Measurements from ENCODE around the gene PP2D1.

GRCh38 chr3:20037255-20037996 is 25.4 kb upstream of the PP2D1 start:
- TF ChIP-seq FOXK1 (CRISPR knock-in tag; IDR thresholded peaks at IDR 0.05) (no peak), CTCF (IDR thresholded peaks at IDR 0.05) (no peak), ESRRA (CRISPR knock-in tag; IDR thresholded peaks at IDR 0.05; ENCODE audit: borderline replicate concordance) (no peak), NFYB (CRISPR knock-in tag; conservative IDR thresholded peaks at IDR 0.05; ENCODE audit: low read depth) (no peak), SMAD4 (CRISPR knock-in tag; IDR thresholded peaks at IDR 0.05) (no peak), JUN (CRISPR knock-in tag; IDR thresholded peaks at IDR 0.05) (no peak), E2F5 (CRISPR knock-in tag; IDR thresholded peaks at IDR 0.05) (no peak), MAX (CRISPR knock-in tag; IDR thresholded peaks at IDR 0.05) (no peak), TEAD4 (CRISPR knock-in tag; IDR thresholded peaks at IDR 0.05) (no peak), JAZF1 (CRISPR knock-in tag; IDR thresholded peaks at IDR 0.05) (no peak)
- TF ChIP-seq, protein P1, sequence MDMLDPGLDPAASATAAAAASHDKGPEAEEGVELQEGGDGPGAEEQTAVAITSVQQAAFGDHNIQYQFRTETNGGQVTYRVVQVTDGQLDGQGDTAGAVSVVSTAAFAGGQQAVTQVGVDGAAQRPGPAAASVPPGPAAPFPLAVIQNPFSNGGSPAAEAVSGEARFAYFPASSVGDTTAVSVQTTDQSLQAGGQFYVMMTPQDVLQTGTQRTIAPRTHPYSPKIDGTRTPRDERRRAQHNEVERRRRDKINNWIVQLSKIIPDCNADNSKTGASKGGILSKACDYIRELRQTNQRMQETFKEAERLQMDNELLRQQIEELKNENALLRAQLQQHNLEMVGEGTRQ (CRISPR knock-in tag; IDR thresholded peaks at IDR 0.05), result no peak

All from WTC11 (cell line).